Activated T-cell treated with anti-CD3 and anti-CD28 coated beads for 24 hours (primary cell): ENCODE measurements around the gene CITED4.
A peak's percentile ranks its signal among the peaks of the same experiment; 100 is the strongest.
"Not testable (repeated sequence)": the region's sequence is repeated elsewhere in the genome, so short reads cannot be mapped to it uniquely, and the experiment has no call there.

Experiments used
- DNase-seq: peaks from one replicate; pipeline ENCODE4 v3.0.0-alpha.2; 2020; ENCODE audit warnings: low read depth

The CITED4 gene, protein sequence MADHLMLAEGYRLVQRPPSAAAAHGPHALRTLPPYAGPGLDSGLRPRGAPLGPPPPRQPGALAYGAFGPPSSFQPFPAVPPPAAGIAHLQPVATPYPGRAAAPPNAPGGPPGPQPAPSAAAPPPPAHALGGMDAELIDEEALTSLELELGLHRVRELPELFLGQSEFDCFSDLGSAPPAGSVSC

DNA sequence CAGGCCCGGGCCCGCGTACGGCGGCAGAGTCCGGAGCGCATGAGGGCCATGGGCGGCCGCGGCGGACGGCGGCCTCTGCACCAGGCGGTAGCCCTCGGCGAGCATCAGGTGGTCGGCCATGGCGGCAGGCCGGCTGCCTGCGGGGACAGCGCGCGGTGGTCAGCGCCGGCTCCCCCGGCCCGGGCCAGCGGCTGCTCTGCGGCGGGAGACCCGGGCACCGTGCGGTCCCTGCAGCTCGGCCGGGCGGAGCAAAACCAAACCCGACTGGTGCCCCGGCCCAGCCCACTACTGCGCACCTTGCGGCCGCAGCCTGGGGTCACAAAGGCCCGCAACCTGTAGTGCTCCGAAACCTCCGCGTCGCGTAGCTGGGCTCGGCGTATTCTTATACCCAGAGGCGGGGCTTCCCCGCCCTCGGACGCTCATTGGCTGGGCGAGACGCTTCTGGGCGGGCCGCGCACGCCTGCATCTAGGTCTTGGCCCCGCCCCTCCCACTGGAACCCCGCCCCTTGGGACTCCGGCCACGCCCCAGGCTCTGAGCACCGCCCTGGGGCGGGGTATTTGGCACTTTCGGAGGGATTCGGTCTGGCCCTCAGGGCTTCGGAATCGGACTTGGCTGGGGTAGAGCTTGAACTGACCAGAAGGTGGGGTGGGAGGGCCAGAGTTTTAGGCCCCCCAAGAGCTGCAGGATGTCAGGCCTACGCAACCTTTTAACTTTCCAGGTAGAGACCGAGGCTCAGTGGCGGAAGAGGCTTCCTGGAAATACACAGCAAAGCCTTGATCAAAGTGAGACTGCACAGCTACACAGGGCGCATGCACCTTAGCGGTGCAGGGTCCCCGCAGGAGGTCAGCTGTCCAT is at the start of gene CITED4:
Gene CITED4 (minus strand): TSS at position 356 of the 856 bp plus-strand sequence. CDS start 236 bp downstream, at position 120.
- peak; percentile 90 for DNase-seq

DNA sequence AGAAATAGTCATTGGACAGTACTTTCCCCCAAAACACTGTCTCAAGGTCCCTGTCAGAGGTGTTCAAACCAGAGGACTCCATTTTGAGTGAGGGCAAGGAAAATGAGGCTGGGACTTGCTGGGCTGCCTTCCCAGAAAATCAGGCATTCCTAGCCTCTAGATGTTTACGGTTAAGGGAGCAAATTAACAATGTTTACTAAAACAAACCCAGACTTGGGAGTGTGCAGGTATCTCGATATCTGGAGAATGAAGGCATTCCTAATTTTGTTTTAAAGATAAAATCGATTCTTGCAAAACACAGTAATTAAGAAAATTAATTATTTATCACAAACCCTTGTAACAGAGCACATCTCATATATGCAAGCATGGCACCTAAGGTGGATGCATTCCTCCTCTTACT is 48.9 kb upstream of the CITED4 start:
- no peak for DNase-seq

DNA sequence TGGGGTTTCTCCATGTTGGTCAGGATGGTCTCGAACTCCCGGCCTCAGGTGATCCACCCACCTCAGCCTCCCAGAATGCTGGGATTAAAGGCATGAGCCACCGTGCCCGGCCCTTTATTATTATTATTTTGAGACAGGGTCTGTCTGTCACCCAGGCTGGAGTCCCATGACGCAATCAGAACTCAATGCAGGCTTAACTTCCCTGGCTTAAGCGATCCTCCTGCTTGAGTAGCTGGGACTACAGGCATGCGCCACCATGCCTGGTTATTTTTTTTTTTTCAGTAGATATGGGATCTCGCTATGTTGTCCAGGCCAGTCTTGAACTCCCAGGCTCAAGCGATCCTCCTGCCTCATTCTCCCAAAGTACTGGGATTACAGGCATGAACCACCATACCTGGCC is 47.1 kb upstream of the CITED4 start:
- DNase-seq, result no peak

DNA sequence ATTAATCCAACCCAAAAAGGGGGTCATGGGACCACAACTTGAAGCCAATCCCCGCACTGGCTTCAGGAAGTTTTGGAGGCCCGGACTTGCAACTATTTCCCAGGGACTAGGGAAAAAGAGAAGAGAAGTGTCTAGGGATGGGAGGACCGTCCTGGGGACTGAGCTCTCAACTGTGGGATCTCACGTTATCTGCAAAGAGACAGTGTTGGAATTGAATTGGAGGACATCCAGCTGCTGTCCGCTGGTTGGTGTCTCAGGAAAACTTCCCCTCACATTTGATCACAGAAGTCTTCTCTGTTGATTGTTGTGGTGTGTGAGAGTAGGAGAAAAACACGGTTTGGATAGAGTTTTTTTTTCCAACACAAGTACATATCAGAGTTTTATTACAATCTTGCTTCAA is 46.2 kb upstream of the CITED4 start:
- no peak for DNase-seq

DNA sequence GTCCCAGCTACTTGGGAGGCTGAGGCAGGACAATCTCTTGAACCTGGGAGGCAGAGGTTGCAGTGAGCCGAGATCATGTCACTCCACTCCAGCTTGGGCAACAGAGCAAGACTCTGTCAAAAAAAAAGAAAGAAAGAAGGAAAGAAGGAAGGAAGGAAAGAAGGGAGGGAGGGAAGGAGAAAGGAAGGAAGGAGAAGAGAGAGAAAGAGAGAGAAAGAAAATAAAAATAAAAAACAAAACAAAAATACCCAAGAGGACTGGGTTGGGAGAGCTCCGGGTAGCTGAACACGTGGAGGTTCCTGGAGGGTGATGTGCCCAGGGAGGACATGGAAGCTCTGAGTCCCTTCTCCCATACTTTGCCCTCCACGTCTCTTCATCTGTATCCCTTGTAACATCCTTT is 45.7 kb upstream of the CITED4 start:
- DNase-seq, result no peak

DNA sequence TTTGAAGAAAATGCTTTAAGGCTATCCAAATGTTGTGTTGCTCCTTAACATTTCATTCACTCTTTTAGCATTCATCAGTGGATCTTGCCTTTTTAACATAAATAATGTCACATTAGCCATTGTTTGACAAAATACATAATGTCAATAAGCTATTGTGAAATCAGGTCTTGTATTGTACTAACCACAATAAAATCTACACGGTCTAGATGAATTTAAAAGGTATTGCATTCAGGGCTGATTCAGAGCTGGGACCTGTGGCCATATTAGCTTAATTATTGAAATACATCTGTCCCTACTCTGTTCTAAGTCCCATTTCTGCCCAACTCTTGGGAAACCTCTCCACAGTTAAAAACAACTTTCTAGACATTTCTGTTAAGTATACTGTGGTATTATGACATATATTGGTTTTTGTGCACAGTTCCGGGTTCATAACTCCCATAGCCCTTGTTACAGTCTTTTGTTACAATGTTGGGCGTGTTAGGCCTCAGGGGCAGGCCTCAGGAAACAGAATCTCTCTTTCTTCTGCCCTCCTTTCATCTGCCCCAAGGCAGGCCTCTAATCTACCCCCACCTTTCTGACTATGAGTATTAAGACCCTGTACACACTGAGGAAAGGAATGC is 44.7 kb upstream of the CITED4 start:
- DNase-seq, result no peak

DNA sequence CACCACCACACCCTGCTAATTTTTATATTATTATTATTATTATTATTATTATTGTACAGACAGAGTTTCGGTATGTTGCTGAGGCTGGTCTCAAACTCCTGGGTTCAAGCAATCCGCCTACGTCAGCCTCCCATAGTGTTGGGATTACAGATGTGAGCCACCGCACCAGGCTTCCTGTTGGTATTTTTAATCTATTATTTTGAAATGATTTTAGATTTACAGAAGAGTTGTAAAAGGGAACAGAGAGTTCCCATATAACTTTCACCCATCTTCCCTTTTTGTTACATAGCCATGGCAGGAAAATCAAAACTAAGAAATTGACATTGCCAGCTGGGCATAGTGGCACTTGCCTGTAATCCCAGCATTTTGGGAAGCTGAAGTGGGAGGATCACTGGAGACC is 42.9 kb upstream of the CITED4 start:
- DNase-seq, result no peak

DNA sequence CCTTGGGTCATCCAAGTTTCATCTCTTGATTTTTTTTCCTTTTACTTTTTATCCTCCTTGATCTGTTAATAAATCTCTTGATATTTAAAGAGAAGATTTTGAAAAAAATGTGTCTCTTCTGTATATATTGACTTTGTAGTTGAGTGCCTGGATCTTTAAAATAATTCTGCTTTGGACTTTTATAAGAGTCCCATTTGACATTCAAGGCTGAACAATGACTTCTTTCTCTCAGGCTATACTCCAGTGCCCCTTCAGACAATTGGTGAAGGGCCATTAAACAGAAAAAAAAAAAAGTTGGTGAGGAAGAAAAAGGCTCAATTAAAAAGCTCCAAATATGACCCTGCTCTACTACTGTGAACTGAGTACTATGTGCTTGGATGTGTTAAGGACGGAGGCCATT is 40.9 kb upstream of the CITED4 start:
- no peak for DNase-seq

DNA sequence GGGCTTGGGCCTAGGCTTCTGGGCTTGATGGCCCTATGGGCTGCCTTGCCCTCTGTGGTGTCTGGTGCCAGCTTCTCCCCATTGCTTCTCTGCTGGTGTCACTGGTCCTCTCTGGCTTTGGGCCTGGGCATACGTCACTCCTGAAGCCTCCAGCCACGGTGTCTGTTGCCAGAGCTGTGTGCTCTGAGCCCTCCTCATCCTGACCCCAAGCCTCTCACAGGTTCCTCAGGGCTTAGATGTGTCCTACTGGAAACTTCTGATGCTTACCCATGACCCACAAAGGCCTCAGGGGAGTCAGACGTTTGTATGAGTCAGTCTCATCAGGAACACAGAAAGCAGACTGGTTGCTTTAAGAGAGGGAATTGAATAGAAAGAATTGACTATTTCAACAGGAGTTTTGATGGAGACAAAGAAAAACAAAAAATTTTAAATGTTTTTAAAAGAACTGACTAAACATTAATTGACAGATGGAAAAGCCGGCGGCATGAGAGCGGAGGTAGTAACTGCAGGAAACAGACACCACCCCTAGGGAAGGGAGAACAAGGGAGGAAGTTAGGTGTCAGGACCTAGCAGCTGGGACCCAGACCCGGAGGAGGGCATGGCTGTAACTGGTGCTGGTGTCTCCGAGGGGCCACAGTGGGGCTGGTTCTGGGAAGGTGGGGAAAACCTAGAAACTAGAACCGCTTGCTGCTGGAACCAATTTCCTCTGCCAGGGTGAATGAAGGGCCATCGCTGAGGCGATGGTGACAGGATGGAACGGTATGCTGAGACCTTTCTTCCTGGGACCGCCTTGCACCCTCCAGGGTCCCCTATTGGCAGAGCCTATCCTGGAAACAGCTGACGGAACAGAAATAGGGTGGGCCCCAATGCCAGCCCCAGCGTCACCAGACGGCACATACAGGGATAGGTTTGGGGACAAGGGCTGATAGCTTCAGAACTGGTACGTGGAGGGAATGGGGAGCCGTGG is 40.0 kb upstream of the CITED4 start:
- no peak for DNase-seq

DNA sequence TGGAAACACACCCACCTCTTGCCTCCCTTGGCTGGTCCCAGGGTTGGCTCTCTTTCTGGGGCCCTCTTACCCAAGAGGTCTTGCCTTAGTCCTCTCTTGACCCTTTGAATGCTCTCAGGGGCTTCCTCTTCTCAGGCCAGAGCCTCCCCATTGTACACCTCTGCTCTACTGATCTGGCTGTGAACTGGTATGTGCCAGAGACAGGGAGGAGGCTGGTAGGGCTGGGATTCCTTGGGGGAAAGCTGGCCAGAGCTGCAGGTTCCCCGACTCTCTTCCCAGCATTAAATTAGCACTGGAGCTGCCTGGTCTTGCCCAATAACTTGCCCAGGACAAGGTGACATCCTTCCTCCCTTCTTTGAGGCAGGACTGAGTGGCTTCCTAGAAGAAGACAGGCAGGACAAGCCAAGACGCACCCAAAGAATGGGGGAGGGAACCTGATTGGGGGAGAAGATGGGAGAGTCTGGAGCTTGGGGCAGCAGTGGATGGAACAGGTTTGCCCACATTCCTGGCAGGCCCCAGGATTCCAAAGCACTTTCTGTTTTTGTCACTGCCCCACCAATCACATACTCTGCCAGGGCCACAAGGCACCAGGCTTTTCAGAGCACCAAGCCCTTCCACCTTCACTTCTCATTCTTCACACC is 37.2 kb upstream of the CITED4 start:
- no peak for DNase-seq

DNA sequence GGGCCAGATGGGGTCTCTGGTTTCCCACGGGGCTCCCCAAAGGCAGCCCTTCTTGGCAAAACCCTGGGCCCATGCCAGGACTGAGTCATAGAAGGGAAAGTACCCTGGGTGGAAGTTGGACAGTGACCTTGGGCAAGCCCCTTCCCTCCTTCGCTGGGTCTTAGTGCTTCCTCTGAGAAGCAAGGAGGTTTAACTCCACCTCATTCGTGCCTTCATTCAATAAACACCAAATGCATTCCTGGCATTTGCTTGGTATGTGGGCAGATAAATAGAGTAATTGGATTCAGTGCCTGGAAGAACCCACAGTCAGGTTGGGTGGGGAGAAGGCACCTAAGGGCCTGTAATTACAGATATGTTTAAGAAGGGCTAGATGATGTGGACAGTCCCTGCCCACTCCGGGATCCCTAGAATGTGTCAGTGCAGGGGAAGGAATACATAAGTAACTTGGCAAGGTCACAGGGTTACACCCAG is 36.3 kb upstream of the CITED4 start:
- no peak for DNase-seq

DNA sequence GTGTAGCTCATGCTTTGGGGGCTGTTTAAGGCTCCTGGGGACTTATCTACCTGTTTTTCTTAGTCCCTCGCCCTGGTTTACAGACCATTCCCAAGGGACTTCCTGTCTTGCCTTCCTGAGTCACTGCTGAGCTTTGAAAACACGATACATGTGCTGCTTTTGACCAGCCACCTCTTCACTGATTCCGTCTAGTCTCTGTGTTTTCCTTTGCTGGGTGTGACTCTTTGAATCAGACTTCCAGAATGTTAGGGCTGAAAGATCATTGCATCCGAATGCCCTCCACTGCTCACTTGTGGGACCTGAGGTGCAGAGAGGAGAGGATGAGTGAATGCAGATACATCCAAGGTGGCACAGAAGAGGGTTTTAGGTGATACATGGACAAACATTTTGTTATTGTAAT is 35.4 kb upstream of the CITED4 start:
- DNase-seq, result no peak

DNA sequence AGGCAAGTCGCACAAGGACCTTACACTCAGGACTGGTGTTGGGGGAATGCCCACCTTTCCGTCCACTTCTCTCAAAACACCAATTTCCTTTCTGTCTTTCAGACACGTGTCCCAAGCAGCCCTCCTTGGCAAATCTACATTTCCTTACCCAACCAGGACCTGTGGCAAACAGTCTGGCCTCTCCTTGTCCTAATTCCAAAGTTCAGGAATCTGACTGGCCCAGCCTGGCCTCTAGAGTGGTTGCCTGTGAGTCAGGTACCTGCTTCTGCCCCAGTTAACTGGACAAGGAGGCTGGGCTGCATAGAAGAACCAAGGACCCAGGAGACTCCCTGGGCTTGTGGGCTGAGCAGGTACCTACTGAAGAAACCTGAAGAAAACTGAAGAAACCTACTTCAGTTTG is 34.3 kb upstream of the CITED4 start:
- DNase-seq, result no peak

DNA sequence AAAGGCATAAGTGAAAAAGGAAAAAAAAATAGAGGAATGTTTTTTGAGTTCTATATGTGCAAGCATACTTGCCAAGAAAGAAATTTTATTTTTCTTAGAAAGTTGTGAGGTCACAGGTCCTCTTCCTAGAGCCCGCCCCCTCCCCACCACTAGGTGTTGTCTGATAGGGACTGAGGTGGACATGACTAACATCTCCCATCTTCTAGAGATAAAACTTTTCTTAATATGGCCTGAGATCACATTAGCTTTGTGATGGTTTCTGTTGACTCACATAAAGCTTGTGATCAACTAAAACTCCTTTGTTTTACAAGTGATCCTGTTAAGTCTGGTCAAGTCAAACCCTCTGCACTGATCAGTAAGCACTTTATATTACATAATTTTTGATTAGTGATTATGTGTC is 33.4 kb upstream of the CITED4 start:
- no peak for DNase-seq

DNA sequence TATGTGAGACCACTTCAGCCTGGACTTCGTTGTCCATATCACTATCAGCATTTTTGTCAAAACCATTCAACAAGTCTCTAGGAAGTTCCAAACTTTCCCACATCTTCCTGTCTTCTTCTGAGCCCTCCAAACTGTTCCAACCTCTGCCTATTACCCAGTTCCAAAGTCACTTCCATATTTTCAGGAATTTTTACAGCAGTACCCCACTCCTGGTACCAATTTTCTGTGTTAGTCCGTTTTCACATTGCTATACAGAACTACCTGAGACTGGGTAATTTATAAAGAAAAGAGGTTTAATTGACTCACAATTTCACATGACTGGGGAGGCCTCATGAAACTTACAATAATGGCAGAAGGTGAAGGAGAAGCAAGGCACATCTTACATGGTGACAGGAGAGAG is 32.7 kb upstream of the CITED4 start:
- not testable (repeated sequence) for DNase-seq

DNA sequence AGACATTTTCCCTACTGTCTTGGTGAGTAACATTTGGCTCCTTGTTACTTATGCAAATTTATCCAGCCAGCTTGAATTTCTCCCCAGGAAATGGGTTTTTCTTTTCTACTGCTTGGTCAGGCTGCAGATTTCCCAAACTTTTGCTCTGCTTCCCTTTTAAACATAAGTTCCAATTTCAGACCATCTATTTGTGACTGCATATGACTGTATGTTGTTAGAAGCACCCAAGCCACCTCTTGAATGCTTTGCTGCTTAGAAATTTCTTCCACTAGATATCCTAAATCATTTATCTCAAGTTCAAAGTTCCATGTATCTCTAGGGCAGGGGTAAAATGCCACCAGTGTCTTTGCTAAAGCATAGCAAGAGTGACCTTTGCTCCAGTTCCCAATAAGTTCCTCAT is 32.3 kb upstream of the CITED4 start:
- no peak for DNase-seq

DNA sequence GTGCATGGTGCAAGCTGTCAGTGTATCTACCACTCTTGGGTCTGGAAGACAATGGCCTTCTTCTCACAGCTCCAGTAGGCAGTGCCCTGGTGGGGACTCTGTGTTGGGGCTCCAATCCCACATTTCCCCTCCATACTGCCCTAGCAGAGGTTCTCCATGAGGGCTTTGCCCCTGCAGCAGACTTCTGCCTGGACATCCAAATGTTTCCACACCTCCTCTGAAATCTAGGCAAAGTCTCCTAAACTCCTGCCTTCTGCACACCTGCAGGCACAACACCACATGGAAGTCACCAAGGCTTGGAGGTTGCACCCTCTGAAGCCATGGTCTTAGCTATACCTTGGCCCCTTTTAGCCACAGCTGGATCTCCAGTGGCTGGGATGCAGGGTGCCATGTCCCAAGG is 31.8 kb upstream of the CITED4 start:
- no peak for DNase-seq

DNA sequence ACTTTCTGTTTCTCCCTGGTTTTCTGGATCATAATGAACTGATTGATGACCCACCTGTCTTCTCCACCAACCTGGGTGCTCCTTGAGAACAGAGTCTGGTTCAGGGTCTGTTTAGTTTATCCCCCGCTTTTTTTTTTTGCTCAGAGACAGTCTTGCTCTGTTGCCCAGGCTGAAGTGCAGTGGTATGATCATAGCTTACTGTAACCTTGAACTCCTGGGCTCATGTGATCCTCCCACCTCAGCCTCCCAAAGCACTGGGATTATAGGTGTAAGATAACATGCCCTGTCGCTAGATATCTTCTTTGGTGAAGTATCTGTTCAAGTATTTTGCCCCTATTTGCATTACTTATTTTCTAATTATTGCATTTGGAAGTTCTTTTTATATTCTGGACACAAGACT is 30.2 kb upstream of the CITED4 start:
- DNase-seq, result no peak

DNA sequence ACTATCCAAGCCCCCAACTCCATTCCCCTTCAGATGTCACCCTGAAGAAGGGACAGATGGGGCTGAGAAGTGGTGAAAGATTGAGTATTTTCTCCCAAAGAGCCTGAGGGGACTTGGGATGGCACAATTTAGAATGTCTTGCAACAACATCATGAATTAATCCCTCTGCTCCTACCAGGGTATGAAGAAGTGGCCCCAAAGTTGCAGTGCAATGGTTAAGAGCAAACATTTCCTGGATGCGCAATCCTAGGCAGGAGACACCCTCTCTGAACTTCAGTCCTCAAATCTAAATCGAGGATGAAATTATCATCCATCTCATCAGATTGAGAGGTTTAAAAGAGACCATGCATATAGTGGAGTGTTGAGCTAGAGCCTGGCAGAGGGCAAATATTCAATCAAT is 28.6 kb upstream of the CITED4 start:
- no peak for DNase-seq

DNA sequence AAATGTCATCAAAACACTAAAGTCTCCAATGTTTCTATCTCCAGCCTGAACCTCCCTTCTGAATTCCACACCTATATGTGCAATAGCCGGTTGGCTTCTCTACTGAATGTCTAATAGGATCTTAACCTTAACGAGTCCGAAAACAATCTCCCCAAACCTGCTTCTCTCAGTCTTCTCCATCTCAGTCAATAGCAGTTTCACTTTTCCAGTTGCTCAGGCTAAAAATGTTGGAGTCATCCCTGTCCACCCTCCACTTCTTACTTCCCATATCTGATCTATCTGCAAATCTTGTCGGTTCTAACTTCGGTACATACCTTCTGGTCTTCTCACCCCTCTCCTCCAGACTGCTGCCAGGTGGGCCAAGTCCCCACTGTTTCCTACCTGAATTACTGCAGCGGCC is 25.5 kb upstream of the CITED4 start:
- no peak for DNase-seq

DNA sequence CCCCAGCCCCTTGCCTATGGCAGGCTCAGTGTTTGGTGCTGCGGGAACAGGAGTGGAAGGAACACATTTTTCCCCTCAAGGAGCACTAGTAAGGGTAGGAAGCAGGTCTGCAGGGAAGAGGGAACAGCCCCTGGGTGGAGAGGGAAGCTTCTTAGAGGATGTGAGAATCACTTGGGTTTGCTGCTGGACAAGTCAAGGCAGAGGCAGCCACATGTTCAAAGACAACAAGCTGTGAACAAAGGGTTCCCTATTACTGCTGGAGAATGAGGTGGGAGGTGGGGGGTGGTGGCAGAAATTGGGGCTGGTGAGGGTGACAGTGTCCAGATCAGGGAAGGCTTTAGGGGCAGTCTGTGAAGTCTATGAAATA is 24.8 kb upstream of the CITED4 start:
- DNase-seq, result no peak
